ENCODE measurements around the gene HGF.

HGF gene

GRCh38 chr7:81680120-81680519 lies 89.7 kb downstream of the HGF start:
- no peak overlapping the region for H3K4me3 ChIP-seq (ENCODE audit: low read depth in 1 of 2, low read length in 1 of 2)
- no peak overlapping the region for H3K27ac ChIP-seq
- no peak for TF ChIP-seq CTCF (IDR thresholded peaks at IDR 0.05)
- H3K9me3 ChIP-seq, result no peaks in the 10 kb centered on the region
- no peaks in the 10 kb centered on the region for H3K4me1 ChIP-seq (ENCODE audit: control insufficient read depth in 1 of 2, insufficient read depth in 1 of 2, low read depth in 1 of 2, low read length in 1 of 2)
- no peaks in the 10 kb centered on the region for H3K27me3 ChIP-seq
- no peaks in the 10 kb centered on the region for H3K36me3 ChIP-seq

- Histone ChIP-seq H3K4me1 (ENCODE audit: control insufficient read depth in 1 of 2, insufficient read depth in 1 of 2, low read depth in 1 of 2, low read length in 1 of 2) (no peaks in the 10 kb centered on the region), H3K36me3 (no peaks in the 10 kb centered on the region), H3K9me3 (no peaks in the 10 kb centered on the region), H3K27ac (no peak overlapping the region), H3K27me3 (no peaks in the 10 kb centered on the region), H3K4me3 (ENCODE audit: low read depth in 1 of 2, low read length in 1 of 2) (no peak overlapping the region)
- TF ChIP-seq CTCF (IDR thresholded peaks at IDR 0.05), result no peak
These were observed 93.0 kb downstream of the HGF start for GRCh38 chr7:81676813-81677212.

GRCh38 chr7:81676105-81676811 lies 93.6 kb downstream of the HGF start:
- TF ChIP-seq CTCF (IDR thresholded peaks at IDR 0.05), result no peak
- Histone ChIP-seq H3K27ac (no peak overlapping the region), H3K36me3 (no peaks in the 10 kb centered on the region), H3K4me3 (ENCODE audit: low read depth in 1 of 2, low read length in 1 of 2) (no peak overlapping the region), H3K4me1 (ENCODE audit: control insufficient read depth in 1 of 2, insufficient read depth in 1 of 2, low read depth in 1 of 2, low read length in 1 of 2) (no peaks in the 10 kb centered on the region), H3K9me3 (no peaks in the 10 kb centered on the region), H3K27me3 (no peaks in the 10 kb centered on the region)

GRCh38 chr7:81674431-81674830 lies 95.4 kb downstream of the HGF start:
- Histone ChIP-seq H3K9me3 (no peaks in the 10 kb centered on the region), H3K27me3 (no peaks in the 10 kb centered on the region), H3K4me3 (ENCODE audit: low read depth in 1 of 2, low read length in 1 of 2) (no peak overlapping the region), H3K4me1 (ENCODE audit: control insufficient read depth in 1 of 2, insufficient read depth in 1 of 2, low read depth in 1 of 2, low read length in 1 of 2) (no peaks in the 10 kb centered on the region), H3K36me3 (no peaks in the 10 kb centered on the region), H3K27ac (no peak overlapping the region)
- TF ChIP-seq CTCF (IDR thresholded peaks at IDR 0.05), result no peak

- no peak for TF ChIP-seq CTCF (IDR thresholded peaks at IDR 0.05)
- H3K9me3 ChIP-seq, result no peaks in the 10 kb centered on the region
- no peak overlapping the region for H3K4me3 ChIP-seq (ENCODE audit: low read depth in 1 of 2, low read length in 1 of 2)
- H3K36me3 ChIP-seq, result no peaks in the 10 kb centered on the region
- H3K27ac ChIP-seq, result no peak overlapping the region
- H3K27me3 ChIP-seq, result no peaks in the 10 kb centered on the region
- H3K4me1 ChIP-seq (ENCODE audit: control insufficient read depth in 1 of 2, insufficient read depth in 1 of 2, low read depth in 1 of 2, low read length in 1 of 2), result no peaks in the 10 kb centered on the region
These were observed 97.0 kb downstream of the HGF start for GRCh38 chr7:81672872-81673271.
